Stomach (tissue), 4 donors: ENCODE data around the gene XRCC1.

Experiments used
- EP300 ChIP-seq: sonication (generic); formaldehyde crosslinking; IDR thresholded peaks from one replicate; pipeline ENCODE4 v1.6.1; 2017; ENCODE audit warnings: antibody characterized with exemption
- POLR2A ChIP-seq, 4 donors: fragments of 450-650 bp; IDR thresholded peaks; one replicate each; pipeline ENCODE4 v1.6.1; 2016; ENCODE audit warnings: antibody characterized with exemption in 4 of 4, control low read depth in 2 of 4, mild to moderate bottlenecking in 1 of 4, moderate library complexity in 1 of 4
- TF ChIP-seq, protein P1 (sequence below), 7 experiments: fragments of 450-650 bp in 4 of 7; fragments of 200-600 bp in 3 of 7; sonication (generic) in 3 of 7; IDR thresholded peaks; one replicate each; pipeline ENCODE4 v1.5.1; 2016 to 2019; ENCODE audit warnings: antibody characterized with exemption in 7 of 7, control low read depth in 2 of 7, mild to moderate bottlenecking in 1 of 7

DNA sequence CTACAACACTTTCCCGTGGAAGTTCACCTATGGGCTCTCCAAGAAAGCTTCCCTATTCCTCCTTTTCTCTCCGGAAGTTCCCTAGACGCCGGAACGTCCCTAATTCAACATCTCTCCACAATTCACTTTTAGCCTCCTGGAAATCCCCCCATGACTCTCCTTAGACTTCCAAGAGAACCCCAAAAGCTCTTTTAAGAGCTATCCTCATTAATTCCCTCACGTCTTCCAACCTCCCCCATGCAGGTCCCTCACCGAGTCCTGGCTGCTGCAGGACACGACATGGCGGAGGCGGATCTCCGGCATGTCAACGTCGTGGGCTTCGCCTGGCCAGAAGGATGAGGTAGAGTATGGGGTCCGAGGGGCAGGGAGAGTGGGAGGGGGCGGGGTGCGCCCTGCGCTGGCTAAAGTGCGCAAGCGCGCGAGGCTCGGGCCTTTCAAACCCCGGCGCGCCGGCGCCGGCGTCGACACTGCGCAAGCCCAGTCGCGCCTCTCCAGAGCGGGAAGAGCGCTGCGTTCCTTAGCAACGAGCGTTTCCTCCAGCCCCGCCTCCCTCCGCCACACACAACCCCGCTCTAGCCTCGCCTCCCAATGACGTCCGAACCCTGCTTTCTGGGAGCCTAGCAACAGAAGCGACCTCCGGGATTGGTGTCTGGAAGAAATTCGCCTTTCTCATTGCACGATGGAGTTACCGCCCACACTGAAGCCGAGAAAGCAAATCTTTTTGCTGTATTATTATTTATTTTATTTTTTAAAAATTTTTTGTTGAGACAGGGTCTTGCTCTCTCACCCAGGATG, at the start of gene XRCC1, which contains the start of gene PINLYP:
- TF ChIP-seq, protein P1, sequence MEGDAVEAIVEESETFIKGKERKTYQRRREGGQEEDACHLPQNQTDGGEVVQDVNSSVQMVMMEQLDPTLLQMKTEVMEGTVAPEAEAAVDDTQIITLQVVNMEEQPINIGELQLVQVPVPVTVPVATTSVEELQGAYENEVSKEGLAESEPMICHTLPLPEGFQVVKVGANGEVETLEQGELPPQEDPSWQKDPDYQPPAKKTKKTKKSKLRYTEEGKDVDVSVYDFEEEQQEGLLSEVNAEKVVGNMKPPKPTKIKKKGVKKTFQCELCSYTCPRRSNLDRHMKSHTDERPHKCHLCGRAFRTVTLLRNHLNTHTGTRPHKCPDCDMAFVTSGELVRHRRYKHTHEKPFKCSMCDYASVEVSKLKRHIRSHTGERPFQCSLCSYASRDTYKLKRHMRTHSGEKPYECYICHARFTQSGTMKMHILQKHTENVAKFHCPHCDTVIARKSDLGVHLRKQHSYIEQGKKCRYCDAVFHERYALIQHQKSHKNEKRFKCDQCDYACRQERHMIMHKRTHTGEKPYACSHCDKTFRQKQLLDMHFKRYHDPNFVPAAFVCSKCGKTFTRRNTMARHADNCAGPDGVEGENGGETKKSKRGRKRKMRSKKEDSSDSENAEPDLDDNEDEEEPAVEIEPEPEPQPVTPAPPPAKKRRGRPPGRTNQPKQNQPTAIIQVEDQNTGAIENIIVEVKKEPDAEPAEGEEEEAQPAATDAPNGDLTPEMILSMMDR (IDR thresholded peaks at IDR 0.05) = no peak
- TF ChIP-seq POLR2A (IDR thresholded peaks at IDR 0.05) = no peak
- TF ChIP-seq EP300 = peak; percentile 23
